HCT116 (cell line): Measurements from ENCODE around the gene EEPD1. TPM values are rescaled to one million over a fixed set of nuclear protein-coding genes. Genes with fewer than 3 reads are reported as not detected.

Experiments used
- ATAC-seq: fragments of 200-7000 bp; cut with Tn5 transposase; 2 replicates; pipeline ENCODE4 v1.9.1; 2020; ENCODE audit warnings: mild to moderate bottlenecking, moderate library complexity
- BruUV-seq: library from RNA; stranded (reverse); fragments of 400-500 nt; replicated peaks from 2 replicates; lab custom pipeline; 2021; lab: Mats Ljungman, UMichigan
- CTCF ChIA-PET: fragments of 300-600 bp; sonication (Branson Sonifier 250); formaldehyde crosslinking; loops from one replicate; lab custom pipeline; 2021; ENCODE audit warnings: antibody characterized with exemption; lab: Charles Lee
- POLR2A ChIA-PET: fragments of 300-600, 350-600 bp; sonication (Branson Sonifier 250); formaldehyde crosslinking; loops from one replicate; lab custom pipeline; 2021; ENCODE audit warnings: antibody characterized with exemption; lab: Charles Lee
- RAD21 ChIA-PET, 2 experiments: fragments of 300-600 bp; sonication (Branson Sonifier 250); formaldehyde crosslinking; loops; one replicate each; lab custom pipeline; 2023; ENCODE audit warnings: low total read pairs in 2 of 2; ENCODE audit not compliant: uncharacterized antibody in 2 of 2, unreplicated experiment in 2 of 2, low non-redundant PET in 1 of 2; lab: Charles Lee
- DNase-seq: peaks from one replicate; pipeline ENCODE4 v3.0.0-alpha.2; 2010; ENCODE audit warnings: low read depth, low spot score
- H2AFZ ChIP-seq: fragments of 200-600 bp; shearing (Covaris generic), sonication (generic); 2 replicates; pipeline ENCODE4 v1.6.1; 2017; ENCODE audit warnings: low read depth, mixed run types, mixed read lengths, antibody characterized with exemption, low read length; ENCODE audit not compliant: poor library complexity, severe bottlenecking
- H3K27ac ChIP-seq: 2 replicates; pipeline ENCODE4 v1.5.1; 2012; ENCODE audit warnings: low read depth, low read length
- H3K27me3 ChIP-seq: fragments of 200-600 bp; sonication (generic); 2 replicates; pipeline ENCODE4 v1.6.1; 2016; ENCODE audit warnings: mixed run types, low read length, mixed read lengths; ENCODE audit not compliant: insufficient read depth
- H3K36me3 ChIP-seq, 2 experiments: fragments of 200-500 bp in 1 of 2; fragments of 200-600 bp in 1 of 2; sonication (Bioruptor generic) in 1 of 2; sonication (generic) in 1 of 2; 2 replicates each; pipeline versions ENCODE4 v1.5.1 to v1.6.1; 2014 to 2016; ENCODE audit warnings: low read length in 2 of 2, inconsistent platforms in 1 of 2, mixed read lengths in 1 of 2, mixed run types in 1 of 2; ENCODE audit not compliant: insufficient read depth in 2 of 2, control insufficient read depth in 1 of 2
- H3K4me1 ChIP-seq, 2 experiments: fragments of 200-600 bp in 1 of 2; sonication (generic) in 1 of 2; 2 replicates each; pipeline versions ENCODE4 v1.5.1 to v1.6.1; 2012 to 2017; ENCODE audit warnings: low read length in 2 of 2, inconsistent platforms in 1 of 2, mild to moderate bottlenecking in 1 of 2, mixed read lengths in 1 of 2, mixed run types in 1 of 2, moderate library complexity in 1 of 2; ENCODE audit not compliant: insufficient read depth in 2 of 2, control insufficient read depth in 1 of 2
- H3K4me2 ChIP-seq: fragments of 200-600 bp; sonication (generic); 2 replicates; pipeline ENCODE4 v1.6.1; 2017; ENCODE audit warnings: mixed run types, low read length, mixed read lengths
- H3K4me3 ChIP-seq, 2 experiments: fragments of 200-600 bp in 1 of 2; sonication (generic) in 1 of 2; replicated peaks in 1 of 2; 2 replicates each; pipeline ENCODE4 v1.5.1; 2011 to 2016; ENCODE audit warnings: low read length in 2 of 2, control low read depth in 1 of 2, low read depth in 1 of 2, mild to moderate bottlenecking in 1 of 2, mixed read lengths in 1 of 2, mixed run types in 1 of 2
- H3K79me2 ChIP-seq: fragments of 200-600 bp; sonication (generic); 2 replicates; pipeline ENCODE4 v1.6.1; 2017; ENCODE audit warnings: mild to moderate bottlenecking, mixed run types, low read length, moderate library complexity, mixed read lengths; ENCODE audit not compliant: insufficient read depth
- H3K9ac ChIP-seq: fragments of 200-600 bp; sonication (generic); 2 replicates; pipeline ENCODE4 v1.6.1; 2016; ENCODE audit warnings: low read length, mixed read lengths
- H3K9me2 ChIP-seq: fragments of 200-600 bp; sonication (generic), shearing (Covaris generic); 2 replicates; pipeline ENCODE4 v1.6.1; 2017; ENCODE audit warnings: mixed run types, mild to moderate bottlenecking, moderate library complexity; ENCODE audit not compliant: insufficient read depth
- H3K9me3 ChIP-seq, 2 experiments: fragments of 200-500 bp in 1 of 2; fragments of 200-600 bp in 1 of 2; sonication (Bioruptor generic) in 1 of 2; sonication (generic) in 1 of 2; 2 replicates each; pipeline ENCODE4 v1.6.1; 2014 to 2017; ENCODE audit warnings: low read length in 2 of 2, mixed read lengths in 2 of 2, inconsistent platforms in 1 of 2, low read depth in 1 of 2, mild to moderate bottlenecking in 1 of 2, mixed run types in 1 of 2, moderate library complexity in 1 of 2; ENCODE audit not compliant: control insufficient read depth in 1 of 2, insufficient read depth in 1 of 2
- H4K20me1 ChIP-seq: fragments of 200-600 bp; sonication (generic), shearing (Covaris generic); 2 replicates; pipeline ENCODE4 v1.6.1; 2017; ENCODE audit warnings: mixed run types, mild to moderate bottlenecking, moderate library complexity; ENCODE audit not compliant: insufficient read depth
- EGR1 ChIP-seq: IDR thresholded peaks from 2 replicates; pipeline ENCODE4 v1.6.1; 2012; ENCODE audit warnings: low read depth
- EZH2 ChIP-seq: fragments of 200-600 bp; sonication (generic); IDR thresholded peaks from 2 replicates; pipeline ENCODE4 v1.6.1; 2017; ENCODE audit warnings: antibody characterized with exemption, mixed run types
- EZH2phosphoT487 ChIP-seq: fragments of 200-600 bp; IDR thresholded peaks from 2 replicates; pipeline ENCODE4 v1.6.1; 2018; ENCODE audit warnings: antibody characterized with exemption, borderline replicate concordance
- FOSL1 ChIP-seq: IDR thresholded peaks from 2 replicates; pipeline ENCODE4 v1.6.1; 2012; ENCODE audit warnings: low read depth
- POLR2AphosphoS5 ChIP-seq: IDR thresholded peaks from 2 replicates; pipeline ENCODE4 v1.6.1; 2011; ENCODE audit warnings: mild to moderate bottlenecking, low read depth, low read length, moderate library complexity
- SIN3A ChIP-seq: IDR thresholded peaks from 2 replicates; pipeline ENCODE4 v1.6.1; 2012; ENCODE audit warnings: low read depth
- SP1 ChIP-seq: IDR thresholded peaks from 2 replicates; pipeline ENCODE4 v1.6.1; 2012; ENCODE audit warnings: low read depth
- YY1 ChIP-seq: IDR thresholded peaks from 2 replicates; pipeline ENCODE4 v1.6.1; 2011; ENCODE audit warnings: low read length, low read depth, moderate library complexity, mild to moderate bottlenecking; ENCODE audit not compliant: insufficient replicate concordance; ENCODE audit errors: extremely low read depth
- ZFX ChIP-seq: fragments of 450-650 bp; IDR thresholded peaks from 2 replicates; pipeline ENCODE4 v1.6.1; 2017
- intact Hi-C: fragments of 100-400 bp; cut with micrococcal nuclease; formaldehyde crosslinking; loops from 2 replicates; pipeline ENCODE4 v1.10.0; 2022
- total RNA-seq: library from RNA; stranded (reverse); gene quantifications from one replicate; pipeline ENCODE4 v1.2.1, GENCODE V29; 2021; ENCODE audit not compliant: unreplicated experiment
- TF ChIP-seq, protein P1 (sequence below): IDR thresholded peaks from 2 replicates; pipeline ENCODE4 v1.6.1; 2012; ENCODE audit warnings: low read depth
- TF ChIP-seq, protein P2 (sequence below), 3 experiments: fragments of 200-600 bp in 1 of 3; sonication (generic) in 1 of 3; IDR thresholded peaks in 2 of 3; conservative IDR thresholded peaks in 1 of 3; 2 replicates each; pipeline ENCODE4 v1.5.1; 2012 to 2017; ENCODE audit warnings: low read depth in 2 of 3, low read length in 2 of 3, antibody characterized with exemption in 1 of 3, borderline replicate concordance in 1 of 3, control low read depth in 1 of 3, mild to moderate bottlenecking in 1 of 3, mixed read lengths in 1 of 3, mixed run types in 1 of 3, moderate library complexity in 1 of 3; ENCODE audit not compliant: insufficient read depth in 1 of 3
- TF ChIP-seq, protein P3 (sequence below): IDR thresholded peaks from 2 replicates; pipeline ENCODE4 v1.6.1; 2012

EEPD1 gene
- total RNA-seq, 1 experiment from 2014 or later, result 4.2 TPM

DNA sequence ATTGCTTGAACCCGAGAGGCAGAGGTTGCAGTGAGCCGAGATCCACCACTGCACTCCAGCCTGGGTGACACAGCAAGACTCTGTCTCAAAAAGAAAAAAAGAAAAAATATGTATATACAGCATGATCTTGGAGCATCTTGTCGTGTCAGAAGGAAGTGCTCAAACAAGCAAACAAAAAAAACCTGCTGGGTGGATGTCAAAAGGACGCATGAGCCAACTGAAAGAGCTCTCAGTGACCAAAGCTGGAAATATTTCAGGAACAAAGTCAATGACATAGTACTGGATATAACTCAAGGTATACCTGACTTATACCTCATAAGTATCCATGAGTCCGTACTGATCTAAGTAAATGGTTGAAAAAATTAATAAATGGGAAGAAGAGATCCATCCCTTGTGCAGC lies 142.0 kb downstream of the EEPD1 start:
- ATAC-seq (no peak), DNase-seq (no peak)
- CTCF ChIA-PET, result no interaction called here
- H3K27ac ChIP-seq, result no peak overlapping the region
- TF ChIP-seq EZH2, result no peak
- TF ChIP-seq SP1, result no peak
- TF ChIP-seq, protein P1, sequence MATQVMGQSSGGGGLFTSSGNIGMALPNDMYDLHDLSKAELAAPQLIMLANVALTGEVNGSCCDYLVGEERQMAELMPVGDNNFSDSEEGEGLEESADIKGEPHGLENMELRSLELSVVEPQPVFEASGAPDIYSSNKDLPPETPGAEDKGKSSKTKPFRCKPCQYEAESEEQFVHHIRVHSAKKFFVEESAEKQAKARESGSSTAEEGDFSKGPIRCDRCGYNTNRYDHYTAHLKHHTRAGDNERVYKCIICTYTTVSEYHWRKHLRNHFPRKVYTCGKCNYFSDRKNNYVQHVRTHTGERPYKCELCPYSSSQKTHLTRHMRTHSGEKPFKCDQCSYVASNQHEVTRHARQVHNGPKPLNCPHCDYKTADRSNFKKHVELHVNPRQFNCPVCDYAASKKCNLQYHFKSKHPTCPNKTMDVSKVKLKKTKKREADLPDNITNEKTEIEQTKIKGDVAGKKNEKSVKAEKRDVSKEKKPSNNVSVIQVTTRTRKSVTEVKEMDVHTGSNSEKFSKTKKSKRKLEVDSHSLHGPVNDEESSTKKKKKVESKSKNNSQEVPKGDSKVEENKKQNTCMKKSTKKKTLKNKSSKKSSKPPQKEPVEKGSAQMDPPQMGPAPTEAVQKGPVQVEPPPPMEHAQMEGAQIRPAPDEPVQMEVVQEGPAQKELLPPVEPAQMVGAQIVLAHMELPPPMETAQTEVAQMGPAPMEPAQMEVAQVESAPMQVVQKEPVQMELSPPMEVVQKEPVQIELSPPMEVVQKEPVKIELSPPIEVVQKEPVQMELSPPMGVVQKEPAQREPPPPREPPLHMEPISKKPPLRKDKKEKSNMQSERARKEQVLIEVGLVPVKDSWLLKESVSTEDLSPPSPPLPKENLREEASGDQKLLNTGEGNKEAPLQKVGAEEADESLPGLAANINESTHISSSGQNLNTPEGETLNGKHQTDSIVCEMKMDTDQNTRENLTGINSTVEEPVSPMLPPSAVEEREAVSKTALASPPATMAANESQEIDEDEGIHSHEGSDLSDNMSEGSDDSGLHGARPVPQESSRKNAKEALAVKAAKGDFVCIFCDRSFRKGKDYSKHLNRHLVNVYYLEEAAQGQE, result no peak
- TF ChIP-seq EGR1, result no peak
- TF ChIP-seq ZFX, result no peak
- TF ChIP-seq POLR2AphosphoS5, result no peak
- no peak for TF ChIP-seq EZH2phosphoT487
- TF ChIP-seq SIN3A, result no peak
- TF ChIP-seq, protein P2, sequence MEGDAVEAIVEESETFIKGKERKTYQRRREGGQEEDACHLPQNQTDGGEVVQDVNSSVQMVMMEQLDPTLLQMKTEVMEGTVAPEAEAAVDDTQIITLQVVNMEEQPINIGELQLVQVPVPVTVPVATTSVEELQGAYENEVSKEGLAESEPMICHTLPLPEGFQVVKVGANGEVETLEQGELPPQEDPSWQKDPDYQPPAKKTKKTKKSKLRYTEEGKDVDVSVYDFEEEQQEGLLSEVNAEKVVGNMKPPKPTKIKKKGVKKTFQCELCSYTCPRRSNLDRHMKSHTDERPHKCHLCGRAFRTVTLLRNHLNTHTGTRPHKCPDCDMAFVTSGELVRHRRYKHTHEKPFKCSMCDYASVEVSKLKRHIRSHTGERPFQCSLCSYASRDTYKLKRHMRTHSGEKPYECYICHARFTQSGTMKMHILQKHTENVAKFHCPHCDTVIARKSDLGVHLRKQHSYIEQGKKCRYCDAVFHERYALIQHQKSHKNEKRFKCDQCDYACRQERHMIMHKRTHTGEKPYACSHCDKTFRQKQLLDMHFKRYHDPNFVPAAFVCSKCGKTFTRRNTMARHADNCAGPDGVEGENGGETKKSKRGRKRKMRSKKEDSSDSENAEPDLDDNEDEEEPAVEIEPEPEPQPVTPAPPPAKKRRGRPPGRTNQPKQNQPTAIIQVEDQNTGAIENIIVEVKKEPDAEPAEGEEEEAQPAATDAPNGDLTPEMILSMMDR (IDR thresholded peaks at IDR 0.05 in 2 of 3, conservative IDR thresholded peaks at IDR 0.05 in 1 of 3; ENCODE audit: borderline replicate concordance in 1 of 3, insufficient read depth in 1 of 3, low read depth in 2 of 3, low read length in 2 of 3), result no peak
- TF ChIP-seq FOSL1, result no peak
- TF ChIP-seq YY1, result no peak
- TF ChIP-seq, protein P3, sequence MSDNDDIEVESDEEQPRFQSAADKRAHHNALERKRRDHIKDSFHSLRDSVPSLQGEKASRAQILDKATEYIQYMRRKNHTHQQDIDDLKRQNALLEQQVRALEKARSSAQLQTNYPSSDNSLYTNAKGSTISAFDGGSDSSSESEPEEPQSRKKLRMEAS, result no peak
- H3K36me3 ChIP-seq, result no peaks in the 10 kb centered on the region
- H3K27me3 ChIP-seq, result no peaks in the 10 kb centered on the region
- peaks cover 21 to 26% of the 10 kb centered on the region in 2 experiments for H3K4me1 ChIP-seq
- POLR2A ChIA-PET, result no interaction called here
- intact Hi-C loops, result no loop called here
- H3K79me2 ChIP-seq, result no peaks in the 10 kb centered on the region
- no TSS peak for BruUV-seq
- no peak overlapping the region for H3K4me3 ChIP-seq
- no peaks in the 10 kb centered on the region; the same call in 1 of the 2 replicates for H4K20me1 ChIP-seq
- no peak overlapping the region for H3K4me2 ChIP-seq
- no peak overlapping the region for H2AFZ ChIP-seq
- H3K9me3 ChIP-seq, result no peaks in the 10 kb centered on the region
- no peak overlapping the region for H3K9ac ChIP-seq
- H3K9me2 ChIP-seq, result no peaks in the 10 kb centered on the region
- RAD21 ChIA-PET, result no interaction called here
